HCT116 (cell line): ENCODE data around the gene UCN3. TPM values are rescaled to one million over a fixed set of nuclear protein-coding genes. Genes with fewer than 3 reads are reported as not detected.

Source experiments
- ATAC-seq: fragments of 200-7000 bp; cut with Tn5 transposase; 2 replicates; pipeline ENCODE4 v1.9.1; 2020; ENCODE audit warnings: mild to moderate bottlenecking, moderate library complexity
- BruUV-seq: library from RNA; stranded (reverse); fragments of 400-500 nt; replicated peaks from 2 replicates; lab custom pipeline; 2021; lab: Mats Ljungman, UMichigan
- CTCF ChIA-PET: fragments of 300-600 bp; sonication (Branson Sonifier 250); formaldehyde crosslinking; loops from one replicate; lab custom pipeline; 2021; ENCODE audit warnings: antibody characterized with exemption; lab: Charles Lee
- POLR2A ChIA-PET: fragments of 300-600, 350-600 bp; sonication (Branson Sonifier 250); formaldehyde crosslinking; loops from one replicate; lab custom pipeline; 2021; ENCODE audit warnings: antibody characterized with exemption; lab: Charles Lee
- RAD21 ChIA-PET, 2 experiments: fragments of 300-600 bp; sonication (Branson Sonifier 250); formaldehyde crosslinking; loops; one replicate each; lab custom pipeline; 2023; ENCODE audit warnings: low total read pairs in 2 of 2; ENCODE audit not compliant: uncharacterized antibody in 2 of 2, unreplicated experiment in 2 of 2, low non-redundant PET in 1 of 2; lab: Charles Lee
- DNase-seq: peaks from one replicate; pipeline ENCODE4 v3.0.0-alpha.2; 2010; ENCODE audit warnings: low read depth, low spot score
- H2AFZ ChIP-seq: fragments of 200-600 bp; shearing (Covaris generic), sonication (generic); 2 replicates; pipeline ENCODE4 v1.6.1; 2017; ENCODE audit warnings: low read depth, mixed run types, mixed read lengths, antibody characterized with exemption, low read length; ENCODE audit not compliant: poor library complexity, severe bottlenecking
- H3K27ac ChIP-seq: 2 replicates; pipeline ENCODE4 v1.5.1; 2012; ENCODE audit warnings: low read depth, low read length
- H3K27me3 ChIP-seq: fragments of 200-600 bp; sonication (generic); 2 replicates; pipeline ENCODE4 v1.6.1; 2016; ENCODE audit warnings: mixed run types, low read length, mixed read lengths; ENCODE audit not compliant: insufficient read depth
- H3K36me3 ChIP-seq, 2 experiments: fragments of 200-500 bp in 1 of 2; fragments of 200-600 bp in 1 of 2; sonication (Bioruptor generic) in 1 of 2; sonication (generic) in 1 of 2; 2 replicates each; pipeline versions ENCODE4 v1.5.1 to v1.6.1; 2014 to 2016; ENCODE audit warnings: low read length in 2 of 2, inconsistent platforms in 1 of 2, mixed read lengths in 1 of 2, mixed run types in 1 of 2; ENCODE audit not compliant: insufficient read depth in 2 of 2, control insufficient read depth in 1 of 2
- H3K4me1 ChIP-seq, 2 experiments: fragments of 200-600 bp in 1 of 2; sonication (generic) in 1 of 2; 2 replicates each; pipeline versions ENCODE4 v1.5.1 to v1.6.1; 2012 to 2017; ENCODE audit warnings: low read length in 2 of 2, inconsistent platforms in 1 of 2, mild to moderate bottlenecking in 1 of 2, mixed read lengths in 1 of 2, mixed run types in 1 of 2, moderate library complexity in 1 of 2; ENCODE audit not compliant: insufficient read depth in 2 of 2, control insufficient read depth in 1 of 2
- H3K4me2 ChIP-seq: fragments of 200-600 bp; sonication (generic); 2 replicates; pipeline ENCODE4 v1.6.1; 2017; ENCODE audit warnings: mixed run types, low read length, mixed read lengths
- H3K4me3 ChIP-seq, 2 experiments: fragments of 200-600 bp in 1 of 2; sonication (generic) in 1 of 2; replicated peaks in 1 of 2; 2 replicates each; pipeline ENCODE4 v1.5.1; 2011 to 2016; ENCODE audit warnings: low read length in 2 of 2, control low read depth in 1 of 2, low read depth in 1 of 2, mild to moderate bottlenecking in 1 of 2, mixed read lengths in 1 of 2, mixed run types in 1 of 2
- H3K79me2 ChIP-seq: fragments of 200-600 bp; sonication (generic); 2 replicates; pipeline ENCODE4 v1.6.1; 2017; ENCODE audit warnings: mild to moderate bottlenecking, mixed run types, low read length, moderate library complexity, mixed read lengths; ENCODE audit not compliant: insufficient read depth
- H3K9ac ChIP-seq: fragments of 200-600 bp; sonication (generic); 2 replicates; pipeline ENCODE4 v1.6.1; 2016; ENCODE audit warnings: low read length, mixed read lengths
- H3K9me2 ChIP-seq: fragments of 200-600 bp; sonication (generic), shearing (Covaris generic); 2 replicates; pipeline ENCODE4 v1.6.1; 2017; ENCODE audit warnings: mixed run types, mild to moderate bottlenecking, moderate library complexity; ENCODE audit not compliant: insufficient read depth
- H3K9me3 ChIP-seq, 2 experiments: fragments of 200-500 bp in 1 of 2; fragments of 200-600 bp in 1 of 2; sonication (Bioruptor generic) in 1 of 2; sonication (generic) in 1 of 2; 2 replicates each; pipeline ENCODE4 v1.6.1; 2014 to 2017; ENCODE audit warnings: low read length in 2 of 2, mixed read lengths in 2 of 2, inconsistent platforms in 1 of 2, low read depth in 1 of 2, mild to moderate bottlenecking in 1 of 2, mixed run types in 1 of 2, moderate library complexity in 1 of 2; ENCODE audit not compliant: control insufficient read depth in 1 of 2, insufficient read depth in 1 of 2
- H4K20me1 ChIP-seq: fragments of 200-600 bp; sonication (generic), shearing (Covaris generic); 2 replicates; pipeline ENCODE4 v1.6.1; 2017; ENCODE audit warnings: mixed run types, mild to moderate bottlenecking, moderate library complexity; ENCODE audit not compliant: insufficient read depth
- ATF3 ChIP-seq: IDR thresholded peaks from 2 replicates; pipeline ENCODE4 v1.6.1; 2012
- CEBPB ChIP-seq: IDR thresholded peaks from 2 replicates; pipeline ENCODE4 v1.6.1; 2012; ENCODE audit warnings: low read depth
- CTCF ChIP-seq, 3 experiments: fragments of 200-600 bp in 1 of 3; sonication (generic) in 1 of 3; IDR thresholded peaks in 2 of 3; conservative IDR thresholded peaks in 1 of 3; 2 replicates each; pipeline ENCODE4 v1.5.1; 2012 to 2017; ENCODE audit warnings: low read depth in 2 of 3, low read length in 2 of 3, antibody characterized with exemption in 1 of 3, borderline replicate concordance in 1 of 3, control low read depth in 1 of 3, mild to moderate bottlenecking in 1 of 3, mixed read lengths in 1 of 3, mixed run types in 1 of 3, moderate library complexity in 1 of 3; ENCODE audit not compliant: insufficient read depth in 1 of 3
- EGR1 ChIP-seq: IDR thresholded peaks from 2 replicates; pipeline ENCODE4 v1.6.1; 2012; ENCODE audit warnings: low read depth
- EZH2 ChIP-seq: fragments of 200-600 bp; sonication (generic); IDR thresholded peaks from 2 replicates; pipeline ENCODE4 v1.6.1; 2017; ENCODE audit warnings: antibody characterized with exemption, mixed run types
- EZH2phosphoT487 ChIP-seq: fragments of 200-600 bp; IDR thresholded peaks from 2 replicates; pipeline ENCODE4 v1.6.1; 2018; ENCODE audit warnings: antibody characterized with exemption, borderline replicate concordance
- FOSL1 ChIP-seq: IDR thresholded peaks from 2 replicates; pipeline ENCODE4 v1.6.1; 2012; ENCODE audit warnings: low read depth
- JUND ChIP-seq: IDR thresholded peaks from 2 replicates; pipeline ENCODE4 v1.6.1; 2012
- POLR2A ChIP-seq: IDR thresholded peaks from 2 replicates; pipeline ENCODE4 v1.7.0; 2011; ENCODE audit warnings: borderline replicate concordance; ENCODE audit not compliant: insufficient read depth, insufficient read length; ENCODE audit errors: extremely low read depth
- POLR2AphosphoS5 ChIP-seq: IDR thresholded peaks from 2 replicates; pipeline ENCODE4 v1.6.1; 2011; ENCODE audit warnings: mild to moderate bottlenecking, low read depth, low read length, moderate library complexity
- RAD21 ChIP-seq: IDR thresholded peaks from 2 replicates; pipeline ENCODE4 v1.6.1; 2012; ENCODE audit warnings: low read depth, mild to moderate bottlenecking
- REST ChIP-seq: IDR thresholded peaks from 2 replicates; pipeline ENCODE4 v1.6.1; 2012; ENCODE audit warnings: low read depth
- SIN3A ChIP-seq: IDR thresholded peaks from 2 replicates; pipeline ENCODE4 v1.6.1; 2012; ENCODE audit warnings: low read depth
- SRF ChIP-seq: IDR thresholded peaks from 2 replicates; pipeline ENCODE4 v1.6.1; 2012; ENCODE audit warnings: low read depth
- YY1 ChIP-seq: IDR thresholded peaks from 2 replicates; pipeline ENCODE4 v1.6.1; 2011; ENCODE audit warnings: low read length, low read depth, moderate library complexity, mild to moderate bottlenecking; ENCODE audit not compliant: insufficient replicate concordance; ENCODE audit errors: extremely low read depth
- ZBTB33 ChIP-seq: IDR thresholded peaks from 2 replicates; pipeline ENCODE4 v1.6.1; 2011; ENCODE audit warnings: mild to moderate bottlenecking, low read length, moderate library complexity; ENCODE audit not compliant: insufficient replicate concordance; ENCODE audit errors: extremely low read depth
- ZFX ChIP-seq: fragments of 450-650 bp; IDR thresholded peaks from 2 replicates; pipeline ENCODE4 v1.6.1; 2017
- intact Hi-C: fragments of 100-400 bp; cut with micrococcal nuclease; formaldehyde crosslinking; loops from 2 replicates; pipeline ENCODE4 v1.10.0; 2022
- total RNA-seq: library from RNA; stranded (reverse); gene quantifications from one replicate; pipeline ENCODE4 v1.2.1, GENCODE V29; 2021; ENCODE audit not compliant: unreplicated experiment

The UCN3 gene
- total RNA-seq, 1 experiment from 2014 or later: not detected

- no peak overlapping the region for H2AFZ ChIP-seq
- no peaks in the 10 kb centered on the region for H3K9me3 ChIP-seq
- no peak overlapping the region for H3K4me3 ChIP-seq
- no peaks in the 10 kb centered on the region for H3K9me2 ChIP-seq
- POLR2A ChIA-PET: no interaction called here
- BruUV-seq: no TSS peak
- no peak for TF ChIP-seq EZH2
- TF ChIP-seq POLR2A: no peak
- TF ChIP-seq EZH2phosphoT487: no peak
- no peak for TF ChIP-seq POLR2AphosphoS5
- TF ChIP-seq RAD21: no peak
- TF ChIP-seq JUND: no peak
- TF ChIP-seq ZFX: no peak
- TF ChIP-seq FOSL1: no peak
- no peak for TF ChIP-seq SIN3A
- no peak for TF ChIP-seq REST
- no peak for TF ChIP-seq ZBTB33
- TF ChIP-seq CTCF (IDR thresholded peaks at IDR 0.05 in 2 of 3, conservative IDR thresholded peaks at IDR 0.05 in 1 of 3; ENCODE audit: borderline replicate concordance in 1 of 3, insufficient read depth in 1 of 3, low read depth in 2 of 3, low read length in 2 of 3): no peak
- TF ChIP-seq CEBPB: no peak
- TF ChIP-seq SRF: no peak
- TF ChIP-seq YY1: no peak
- no peak for TF ChIP-seq ATF3
- TF ChIP-seq EGR1: no peak
- no peak overlapping the region for H3K9ac ChIP-seq
- no peak overlapping the region for H3K27ac ChIP-seq
- no peaks in the 10 kb centered on the region for H3K4me1 ChIP-seq
- no peaks in the 10 kb centered on the region for H3K36me3 ChIP-seq
- ATAC-seq (no peak), DNase-seq (no peak)
- H3K27me3 ChIP-seq: no peaks in the 10 kb centered on the region; the same call in 1 of the 2 replicates
- no peaks in the 10 kb centered on the region for H3K79me2 ChIP-seq
- intact Hi-C loops: no loop called here
- RAD21 ChIA-PET: no interaction called here
- no peak overlapping the region for H3K4me2 ChIP-seq
- CTCF ChIA-PET: interaction anchor here (1.2 to 1.8 kb wide), 2 partner anchors 17 to 494 kb away, joined by 3 to 5 read pairs; no protein-coding TSS in a partner anchor
- H4K20me1 ChIP-seq: no peaks in the 10 kb centered on the region; the same call in 1 of the 2 replicates
These were observed 21.7 kb upstream of the UCN3 start for GRCh38 chr10:5343092-5343491.
